HT-29 (cell line): Measurements from ENCODE around the gene SCUBE2. TPM values are rescaled to one million over a fixed set of nuclear protein-coding genes. Genes with fewer than 3 reads are reported as not detected.

ENCODE experiments used
- small RNA-seq: library from RNA; depleted of rRNA; stranded (forward); fragments of <200 nt; gene quantifications from one replicate; pipeline ENCODE3, GENCODE V24; 2014
- total RNA-seq: library from RNA; depleted of rRNA; stranded (reverse); fragments of >200 nt; shearing (Covaris generic); gene quantifications from 2 replicates; pipeline ENCODE4 v1.2.3, GENCODE V29; 2014; rRNA removed

SCUBE2 gene
- total RNA-seq, 1 experiment from 2014 or later: not detected

Small RNA genes within 50 kb of the gene (small RNA-seq; reads per million reads assigned to genes)
- gene MIR5691: not detected

Other genes with a start within 250 kb of the SCUBE2 start
- 19.3 and 26.3 TPM in 2 replicates for gene AKIP1, start 180.4 kb downstream of the SCUBE2 start, total RNA-seq
- not detected in 2 replicates for gene C11orf16, start 158.7 kb downstream of the SCUBE2 start, total RNA-seq
- gene ASCL3, start 148.6 kb downstream of the SCUBE2 start, total RNA-seq: not detected in 2 replicates
- gene TMEM9B, start 127.2 kb downstream of the SCUBE2 start, total RNA-seq: 23.5 and 24.4 TPM in 2 replicates
- gene NRIP3, start 87.6 kb downstream of the SCUBE2 start, total RNA-seq: not detected in 2 replicates
- 6.2 and 8.0 TPM in 2 replicates for gene DENND5A, start 173.8 kb upstream of the SCUBE2 start, total RNA-seq
- gene TMEM41B, start 223.0 kb upstream of the SCUBE2 start, total RNA-seq: 106 and 108 TPM in 2 replicates